A549 (cell line): ENCODE results near the gene RAB3GAP1. TPM values are rescaled to one million over a fixed set of nuclear protein-coding genes. Genes with fewer than 3 reads are reported as not detected.
"Not testable (repeated sequence)": the region's sequence is repeated elsewhere in the genome, so short reads cannot be mapped to it uniquely, and the experiment has no call there.

Experiments
- ATAC-seq, 2 experiments: fragments of 200-7000 bp in 1 of 2; fragments of >200 bp in 1 of 2; cut with Nextera tagmentation in 1 of 2; cut with Tn5 transposase in 1 of 2; 3 replicates each; pipeline versions ENCODE4 v1.8.0 to v1.9.1; 2018 to 2020; ENCODE audit warnings: mild to moderate bottlenecking in 1 of 2, moderate library complexity in 1 of 2
- CTCF ChIA-PET: fragments of 300-600 bp; sonication (Branson Sonifier 250); formaldehyde crosslinking; extraction: SDS; loops from one replicate; lab custom pipeline; 2021; ENCODE audit warnings: antibody characterized with exemption, inconsistent platforms; lab: Yijun Ruan, JAX
- POLR2A ChIA-PET: fragments of 350-600 bp; formaldehyde crosslinking; extraction: SDS; loops from one replicate; lab custom pipeline; 2021; ENCODE audit warnings: antibody characterized with exemption, inconsistent platforms; lab: Yijun Ruan, JAX
- DNase-seq, 2 experiments: peaks; one replicate each; pipeline versions ENCODE4 v3.0.0 to v3.0.0-alpha.2; 2011 to 2016; ENCODE audit warnings: low read depth in 1 of 2, low spot score in 1 of 2
- FAIRE-seq: peaks from 2 replicates; lab custom pipeline; 2011; peaks lifted over from hg19 to GRCh38; lab: Jason Lieb, UNC
- H3K27ac ChIP-seq, 2 experiments: fragments of >200 bp; sonication (Bioruptor Twin); formaldehyde crosslinking; 3 replicates each; pipeline ENCODE4 v1.5.1; 2016 to 2017
- H3K4me1 ChIP-seq: fragments of >200 bp; sonication (Bioruptor Twin); formaldehyde crosslinking; 3 replicates; pipeline ENCODE4 v1.6.1; 2016
- H3K4me2 ChIP-seq: fragments of >200 bp; sonication (Bioruptor Twin); formaldehyde crosslinking; 3 replicates; pipeline ENCODE4 v1.6.1; 2016
- H3K4me3 ChIP-seq: fragments of >200 bp; sonication (Bioruptor Twin); formaldehyde crosslinking; 3 replicates; pipeline ENCODE4 v1.5.1; 2016
- H3K9me3 ChIP-seq: fragments of >200 bp; sonication (Bioruptor Twin); formaldehyde crosslinking; 3 replicates; pipeline ENCODE4 v1.6.1; 2016
- BCL3 ChIP-seq: fragments of >200 bp; sonication (Bioruptor Twin); formaldehyde crosslinking; IDR thresholded peaks from 3 replicates; pipeline ENCODE4 v1.6.1; 2016
- CBX2 ChIP-seq: fragments of 200-600 bp; sonication (generic); IDR thresholded peaks from 2 replicates; pipeline ENCODE4 v1.6.1; 2016; ENCODE audit warnings: low read depth, mild to moderate bottlenecking, borderline replicate concordance
- CHD2 ChIP-seq: fragments of 150-350 bp; IDR thresholded peaks from 2 replicates; pipeline ENCODE4 v1.6.1; 2014; ENCODE audit warnings: low read length; ENCODE audit not compliant: partially characterized antibody
- CTCF ChIP-seq: fragments of >200 bp; sonication (Bioruptor Twin); formaldehyde crosslinking; IDR thresholded peaks from 3 replicates; pipeline ENCODE4 v1.5.1; 2016
- FOSB ChIP-seq: fragments of 250-450 bp; sonication (Bioruptor Pico); IDR thresholded peaks from 2 replicates; pipeline ENCODE4 v1.5.0; 2020; ENCODE audit warnings: mild to moderate bottlenecking, moderate library complexity
- FOXS1 ChIP-seq: fragments of 250-450 bp; sonication (Bioruptor Pico); IDR thresholded peaks from 2 replicates; pipeline ENCODE4 v1.5.0; 2020; ENCODE audit warnings: mild to moderate bottlenecking, moderate library complexity
- HOXA7 ChIP-seq: fragments of 250-450 bp; sonication (Bioruptor Pico); IDR thresholded peaks from 2 replicates; pipeline ENCODE4 v1.5.0; 2020; ENCODE audit warnings: mild to moderate bottlenecking, moderate library complexity
- HOXB5 ChIP-seq: fragments of 250-450 bp; sonication (Bioruptor Pico); IDR thresholded peaks from 2 replicates; pipeline ENCODE4 v1.5.0; 2020; ENCODE audit warnings: mild to moderate bottlenecking, moderate library complexity
- KDM5A ChIP-seq: fragments of 200-600 bp; sonication (generic); IDR thresholded peaks from 2 replicates; pipeline ENCODE4 v1.6.1; 2016; ENCODE audit warnings: antibody characterized with exemption, mild to moderate bottlenecking
- PBX3 ChIP-seq: IDR thresholded peaks from 2 replicates; pipeline ENCODE4 v1.6.1; 2012
- PHF8 ChIP-seq: fragments of 200-600 bp; sonication (generic); IDR thresholded peaks from 2 replicates; pipeline ENCODE4 v1.6.1; 2016; ENCODE audit warnings: low read depth, mild to moderate bottlenecking, antibody characterized with exemption, moderate library complexity, borderline replicate concordance
- POLR2AphosphoS2 ChIP-seq: conservative IDR thresholded peaks from 2 replicates; pipeline ENCODE4 v1.6.1; 2012; ENCODE audit warnings: low read length, improper control_type of control experiment, inconsistent platforms
- RAD21 ChIP-seq, 2 experiments: fragments of >200 bp in 1 of 2; sonication (Bioruptor Twin) in 1 of 2; formaldehyde crosslinking in 1 of 2; IDR thresholded peaks in 1 of 2; conservative IDR thresholded peaks in 1 of 2; 2 replicates in 1 of 2; 3 replicates in 1 of 2; pipeline ENCODE4 v1.6.1; 2012 to 2018; ENCODE audit warnings: inconsistent platforms in 1 of 2
- RARB ChIP-seq: fragments of 250-450 bp; sonication (Bioruptor Pico); IDR thresholded peaks from 2 replicates; pipeline ENCODE4 v1.8.0; 2021; ENCODE audit warnings: mild to moderate bottlenecking, moderate library complexity
- RCOR1 ChIP-seq: fragments of 150-350 bp; IDR thresholded peaks from 2 replicates; pipeline ENCODE4 v1.6.1; 2014; ENCODE audit warnings: antibody characterized with exemption, low read length, low read depth
- RFX5 ChIP-seq: fragments of 450-650 bp; IDR thresholded peaks from 2 replicates; pipeline ENCODE4 v1.7.1; 2014; ENCODE audit warnings: antibody characterized with exemption, mild to moderate bottlenecking, moderate library complexity
- RNF2 ChIP-seq: fragments of 200-600 bp; sonication (generic); IDR thresholded peaks from 2 replicates; pipeline ENCODE4 v1.6.1; 2016; ENCODE audit warnings: low read depth, mild to moderate bottlenecking, antibody characterized with exemption, moderate library complexity, borderline replicate concordance
- SREBF2 ChIP-seq: fragments of 450-650 bp; IDR thresholded peaks from 2 replicates; pipeline ENCODE4 v1.6.1; 2014; ENCODE audit warnings: mild to moderate bottlenecking, moderate library complexity
- TFCP2L1 ChIP-seq: fragments of 250-450 bp; sonication (Bioruptor Pico); IDR thresholded peaks from 2 replicates; pipeline ENCODE4 v1.5.0; 2021; ENCODE audit warnings: mild to moderate bottlenecking
- TP53 ChIP-seq: fragments of 250-450 bp; sonication (Bioruptor Pico); IDR thresholded peaks from 2 replicates; pipeline ENCODE4 v1.5.0; 2021; ENCODE audit warnings: mild to moderate bottlenecking, moderate library complexity
- USF2 ChIP-seq: fragments of 450-650 bp; IDR thresholded peaks from 2 replicates; pipeline ENCODE4 v1.6.1; 2014; ENCODE audit warnings: antibody characterized with exemption
- ZNF302 ChIP-seq: fragments of 250-450 bp; sonication (Bioruptor Pico); IDR thresholded peaks from 2 replicates; pipeline ENCODE4 v1.9.0; 2021; ENCODE audit warnings: inconsistent platforms, mild to moderate bottlenecking, moderate library complexity
- WGBS: methylation state at CpG from one replicate; pipeline ENCODE4 v1.1.6; 2017; ENCODE audit errors: missing lambda C conversion rate; 5-methylcytosine and 5-hydroxymethylcytosine counted together
- polyA plus RNA-seq, 4 experiments: library from polyadenylated mRNA; depleted of rRNA in 3 of 4; stranded (reverse); fragments of >200 nt; fragmentation: RNase III in 1 of 4; extraction: RNeasy Plus Mini Kit Qiagen cat#74134 plus additional on column Dnase treatment in 1 of 4; gene quantifications; 2 replicates in 3 of 4; 3 replicates in 1 of 4; pipeline ENCODE4 v1.2.3, GENCODE V29; 2011 to 2017

RAB3GAP1 gene
- polyA plus RNA-seq, 2 of the 4 experiments (the other 2 are of a cell fraction) = 29.7 to 44.6 TPM

- no peak for ATAC-seq
- ChIA-PET CTCF (no interaction called here), POLR2A (no interaction called here)
- Histone ChIP-seq H3K4me1 (no peaks in the 10 kb centered on the region), H3K9me3 (no peaks in the 10 kb centered on the region), H3K4me2 (no peak overlapping the region)
- DNase-seq = no peak
- TF ChIP-seq PHF8 = no peak
- no peak for TF ChIP-seq SREBF2
- TF ChIP-seq POLR2AphosphoS2 = no peak
- TF ChIP-seq, all 56 proteins: peak for 0
- FAIRE-seq = no peak
- Histone ChIP-seq H3K4me3 (no peak overlapping the region), H3K27ac (no peak overlapping the region)
- 85% methylated on average over 5 of the region's 5 CpGs for WGBS
Observed at GRCh38 chr2:135099802-135100483, 47.9 kb downstream of the RAB3GAP1 start.

GRCh38 chr2:135103843-135104242 is 51.8 kb downstream of the RAB3GAP1 start:
- ATAC-seq (no peak), DNase-seq (no peak), FAIRE-seq (no peak)
- Histone ChIP-seq H3K27ac (no peak overlapping the region), H3K4me2 (no peak overlapping the region), H3K9me3 (no peaks in the 10 kb centered on the region)
- WGBS = 96% methylated on average over 1 of the region's 1 CpG
- POLR2A ChIA-PET = no interaction called here
- TF ChIP-seq TP53 = no peak
- no peak for TF ChIP-seq CBX2
- no peak for TF ChIP-seq CHD2
- TF ChIP-seq BCL3 = no peak
- TF ChIP-seq PBX3 = no peak
- TF ChIP-seq RARB (CRISPR knock-in tag) = no peak
- no peak for TF ChIP-seq FOXS1 (CRISPR knock-in tag)
- no peak for TF ChIP-seq RCOR1
- no peak for TF ChIP-seq RNF2
- TF ChIP-seq ZNF302 (CRISPR knock-in tag) = no peak
- TF ChIP-seq HOXA7 (CRISPR knock-in tag) = no peak
- no peak for TF ChIP-seq USF2
- TF ChIP-seq HOXB5 = no peak
- TF ChIP-seq FOSB (CRISPR knock-in tag) = no peak
- TF ChIP-seq KDM5A = no peak
- TF ChIP-seq TFCP2L1 = no peak
- TF ChIP-seq CTCF = no peak
- TF ChIP-seq RAD21 (conservative IDR thresholded peaks at IDR 0.05 in 1 of 2, IDR thresholded peaks at IDR 0.05 in 1 of 2) = no peak
- TF ChIP-seq RFX5 = no peak
- TF ChIP-seq, all 56 proteins: peak for 0
- Histone ChIP-seq H3K4me1 (no peaks in the 10 kb centered on the region), H3K4me3 (no peak overlapping the region)
- CTCF ChIA-PET = interaction anchor here (1.1 kb wide), 1 partner anchor 11 kb away, joined by 3 read pairs; no protein-coding TSS in a partner anchor

- H3K4me1 ChIP-seq, FAIRE-seq, H3K9me3 ChIP-seq, DNase-seq, POLR2A ChIA-PET, H3K27ac ChIP-seq, CTCF ChIA-PET, H3K4me2 ChIP-seq, ATAC-seq, H3K4me3 ChIP-seq: not testable (repeated sequence)
- WGBS = 95% methylated on average over 25 of the region's 56 CpGs
Observed at GRCh38 chr2:135105513-135106316, 53.6 kb downstream of the RAB3GAP1 start.
